ENCODE data around the gene ZNF280A.

DNA sequence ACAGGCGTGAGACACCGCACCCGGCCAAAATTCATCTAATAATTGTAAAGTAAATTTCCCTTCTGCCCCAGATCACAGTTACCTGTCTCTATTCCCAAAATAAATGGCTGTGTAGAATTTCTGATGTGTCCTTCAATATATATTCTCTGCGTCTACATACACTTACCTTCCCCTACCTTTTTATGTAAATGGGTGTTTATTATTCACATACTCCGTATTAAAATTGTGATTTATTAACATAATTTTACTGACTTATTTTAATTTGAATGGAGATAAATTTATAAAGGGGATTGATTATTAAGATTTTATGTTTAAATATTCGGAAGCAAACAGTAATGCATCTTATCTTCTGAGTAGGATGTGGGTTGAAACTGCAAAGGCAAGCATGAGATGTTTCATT lies 16.4 kb upstream of the ZNF280A start:
- TF ChIP-seq EZH2 (IDR thresholded peaks at IDR 0.05; ENCODE audit: low read depth, low read length, severe bottlenecking) (no peak), FOSL1 (IDR thresholded peaks at IDR 0.05; ENCODE audit: insufficient read depth, low read depth, low read length) (no peak), RAD21 (IDR thresholded peaks at IDR 0.05 in 1 of 2, conservative IDR thresholded peaks at IDR 0.05 in 1 of 2; ENCODE audit: low read depth in 2 of 2, low read length in 2 of 2) (no peak), EGR1 (IDR thresholded peaks at IDR 0.05; ENCODE audit: borderline replicate concordance, low read depth, low read length) (no peak)
- TF ChIP-seq, protein P1, sequence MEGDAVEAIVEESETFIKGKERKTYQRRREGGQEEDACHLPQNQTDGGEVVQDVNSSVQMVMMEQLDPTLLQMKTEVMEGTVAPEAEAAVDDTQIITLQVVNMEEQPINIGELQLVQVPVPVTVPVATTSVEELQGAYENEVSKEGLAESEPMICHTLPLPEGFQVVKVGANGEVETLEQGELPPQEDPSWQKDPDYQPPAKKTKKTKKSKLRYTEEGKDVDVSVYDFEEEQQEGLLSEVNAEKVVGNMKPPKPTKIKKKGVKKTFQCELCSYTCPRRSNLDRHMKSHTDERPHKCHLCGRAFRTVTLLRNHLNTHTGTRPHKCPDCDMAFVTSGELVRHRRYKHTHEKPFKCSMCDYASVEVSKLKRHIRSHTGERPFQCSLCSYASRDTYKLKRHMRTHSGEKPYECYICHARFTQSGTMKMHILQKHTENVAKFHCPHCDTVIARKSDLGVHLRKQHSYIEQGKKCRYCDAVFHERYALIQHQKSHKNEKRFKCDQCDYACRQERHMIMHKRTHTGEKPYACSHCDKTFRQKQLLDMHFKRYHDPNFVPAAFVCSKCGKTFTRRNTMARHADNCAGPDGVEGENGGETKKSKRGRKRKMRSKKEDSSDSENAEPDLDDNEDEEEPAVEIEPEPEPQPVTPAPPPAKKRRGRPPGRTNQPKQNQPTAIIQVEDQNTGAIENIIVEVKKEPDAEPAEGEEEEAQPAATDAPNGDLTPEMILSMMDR (IDR thresholded peaks at IDR 0.05; ENCODE audit: control extremely low read depth in 1 of 3, insufficient read depth in 1 of 3, low read depth in 1 of 3, low read length in 3 of 3): no peak

All from H1 (cell line).